Uterus (tissue), 4 donors: Measurements from ENCODE around the gene GABARAPL2. TPM values are rescaled to one million over a fixed set of nuclear protein-coding genes. Genes with fewer than 3 reads are reported as not detected.

Experiments
- DNase-seq, 2 donors: peaks; one replicate each; pipeline ENCODE4 v3.0.0-alpha.2; 2019 to 2020
- H3K27ac ChIP-seq, 2 donors: fragments of 200-600 bp; sonication (generic); 1 replicate in 1 of 2; 2 replicates in 1 of 2; pipeline ENCODE4 v1.5.1; 2016 to 2018
- H3K27me3 ChIP-seq, 2 donors: fragments of 200-600 bp; sonication (generic); one replicate each; pipeline ENCODE4 v1.5.1; 2018 to 2019; ENCODE audit warnings: control low read depth in 1 of 2
- H3K36me3 ChIP-seq, 2 donors: fragments of 200-600 bp; sonication (generic); one replicate each; pipeline ENCODE4 v1.5.1; 2019; ENCODE audit warnings: control low read depth in 1 of 2
- H3K4me1 ChIP-seq, 2 donors: fragments of 200-600 bp; sonication (generic); one replicate each; pipeline ENCODE4 v1.5.1; 2018 to 2019; ENCODE audit warnings: control low read depth in 1 of 2
- H3K4me3 ChIP-seq, 2 donors: fragments of 200-600 bp; sonication (generic); 1 replicate in 1 of 2; 2 replicates in 1 of 2; pipeline ENCODE4 v1.5.1; 2018 to 2019; ENCODE audit warnings: mild to moderate bottlenecking in 1 of 2
- H3K9me3 ChIP-seq, 2 donors: fragments of 200-600 bp; sonication (generic); one replicate each; pipeline ENCODE4 v1.5.1; 2019; ENCODE audit warnings: control low read depth in 1 of 2
- POLR2A ChIP-seq, 2 donors: fragments of 450-650 bp; IDR thresholded peaks; one replicate each; pipeline ENCODE4 v1.6.1; 2016; ENCODE audit warnings: antibody characterized with exemption in 2 of 2, mild to moderate bottlenecking in 1 of 2, moderate library complexity in 1 of 2
- intact Hi-C: fragments of 100-400 bp; cut with DNase I; formaldehyde crosslinking; loops from one replicate; pipeline ENCODE4 v1.15.1; 2023; ENCODE audit warnings: low total_unique reads
- total RNA-seq, 4 donors: library from RNA; depleted of rRNA in 3 of 4; stranded (reverse); fragments of >200 nt in 3 of 4; gene quantifications; one replicate each; pipeline versions ENCODE4 v1.1.0 to v1.2.4, GENCODE V29; 2014 to 2023
- TF ChIP-seq, protein P1 (sequence below), 4 experiments: fragments of 200-600 bp in 2 of 4; fragments of 450-650 bp in 2 of 4; sonication (generic) in 2 of 4; IDR thresholded peaks; one replicate each; pipeline ENCODE4 v1.5.1; 2016 to 2019; ENCODE audit warnings: antibody characterized with exemption in 4 of 4, mild to moderate bottlenecking in 2 of 4, moderate library complexity in 1 of 4
- donor health status: DM: yes; HTN: yes; CAD: no.

GABARAPL2 gene
- total RNA-seq, 4 donors from 2014 or later = 19.0 to 95.9 (median 79.5) TPM

GRCh38 chr16:75626806-75627205, 60.6 kb downstream of the GABARAPL2 start:
- intact Hi-C loops = loop anchor here (10.0 kb wide), 1 partner anchor 62 kb away; the partner anchor contains the start of gene GABARAPL2
- no peaks in the 10 kb centered on the region for H3K4me1 ChIP-seq
- no peak for TF ChIP-seq POLR2A (IDR thresholded peaks at IDR 0.05)
- TF ChIP-seq, protein P1, sequence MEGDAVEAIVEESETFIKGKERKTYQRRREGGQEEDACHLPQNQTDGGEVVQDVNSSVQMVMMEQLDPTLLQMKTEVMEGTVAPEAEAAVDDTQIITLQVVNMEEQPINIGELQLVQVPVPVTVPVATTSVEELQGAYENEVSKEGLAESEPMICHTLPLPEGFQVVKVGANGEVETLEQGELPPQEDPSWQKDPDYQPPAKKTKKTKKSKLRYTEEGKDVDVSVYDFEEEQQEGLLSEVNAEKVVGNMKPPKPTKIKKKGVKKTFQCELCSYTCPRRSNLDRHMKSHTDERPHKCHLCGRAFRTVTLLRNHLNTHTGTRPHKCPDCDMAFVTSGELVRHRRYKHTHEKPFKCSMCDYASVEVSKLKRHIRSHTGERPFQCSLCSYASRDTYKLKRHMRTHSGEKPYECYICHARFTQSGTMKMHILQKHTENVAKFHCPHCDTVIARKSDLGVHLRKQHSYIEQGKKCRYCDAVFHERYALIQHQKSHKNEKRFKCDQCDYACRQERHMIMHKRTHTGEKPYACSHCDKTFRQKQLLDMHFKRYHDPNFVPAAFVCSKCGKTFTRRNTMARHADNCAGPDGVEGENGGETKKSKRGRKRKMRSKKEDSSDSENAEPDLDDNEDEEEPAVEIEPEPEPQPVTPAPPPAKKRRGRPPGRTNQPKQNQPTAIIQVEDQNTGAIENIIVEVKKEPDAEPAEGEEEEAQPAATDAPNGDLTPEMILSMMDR (IDR thresholded peaks at IDR 0.05) = no peak
- no peak overlapping the region for H3K27ac ChIP-seq
- H3K4me3 ChIP-seq = no peak overlapping the region
- DNase-seq = no peak
- H3K36me3 ChIP-seq = no peaks in the 10 kb centered on the region
- H3K9me3 ChIP-seq = no peaks in the 10 kb centered on the region
- H3K27me3 ChIP-seq = no peaks in the 10 kb centered on the region

Other genes with a start within 250 kb of the GABARAPL2 start
- gene CFDP1, start 132.9 kb upstream of the GABARAPL2 start, total RNA-seq = 10 to 100 TPM; 22.3 to 90.8 (median 73.4) TPM
- 10 to 100 TPM in 3 of 4 donors, 1 to 10 TPM in 1; 10.0 to 69.5 (median 21.4) TPM for gene TMEM170A, start 101.7 kb upstream of the GABARAPL2 start, total RNA-seq
- 1 to 10 TPM in 1 of 4 donors, under 1 TPM in 1, not detected in 2; 0.52 to 4.4 TPM for gene CHST6, start 70.9 kb upstream of the GABARAPL2 start, total RNA-seq
- gene CHST5, start 30.3 kb upstream of the GABARAPL2 start, total RNA-seq = 1 to 10 TPM in 2 of 4 donors, not detected in 2; 1.0 to 2.0 TPM
- 10 to 100 TPM in 3 of 4 donors, 1 to 10 TPM in 1; 5.1 to 21.8 (median 15.2) TPM for gene TMEM231, start 10.1 kb upstream of the GABARAPL2 start, total RNA-seq
- gene ADAT1, start 56.9 kb downstream of the GABARAPL2 start, total RNA-seq = 10 to 100 TPM; 21.8 to 72.2 (median 46.5) TPM
- 100 to 1,000 TPM in 1 of 4 donors, 10 to 100 TPM in 3; 51.8 to 101 (median 87.1) TPM for gene KARS1, start 81.3 kb downstream of the GABARAPL2 start, total RNA-seq
- 10 to 100 TPM; 29.5 to 74.5 (median 50.0) TPM for gene TERF2IP, start 81.4 kb downstream of the GABARAPL2 start, total RNA-seq
- gene CPHXL2, start 110.6 kb downstream of the GABARAPL2 start, total RNA-seq = not detected
- gene DUXB, start 135.1 kb downstream of the GABARAPL2 start, total RNA-seq = not detected
- gene CPHXL, start 160.1 kb downstream of the GABARAPL2 start, total RNA-seq = not detected